Activated T-cell treated with anti-CD3 and anti-CD28 coated beads, Interleukin-2, amount 50 U/mL, for 4 hours (primary cell): ENCODE measurements around the gene ZSWIM3. TPM values are rescaled to one million over a fixed set of nuclear protein-coding genes. Genes with fewer than 3 reads are reported as not detected.

Source experiments
- ATAC-seq, 2 donors: fragments of 200-7000 bp; cut with Tn5 transposase; one replicate each; pipeline ENCODE4 v1.10.0; 2021
- DNase-seq: peaks from one replicate; pipeline ENCODE4 v3.0.0-alpha.2; 2020
- H3K27me3 Mint-ChIP-seq: one replicate; pipeline ENCODE4 v1.8.0; 2021; ENCODE audit warnings: low read depth, mixed read lengths
- H3K36me3 Mint-ChIP-seq: one replicate; pipeline ENCODE4 v1.8.0; 2022; ENCODE audit warnings: mixed read lengths; ENCODE audit not compliant: insufficient read depth
- H3K4me1 Mint-ChIP-seq: one replicate; pipeline ENCODE4 v1.8.0; 2021; ENCODE audit warnings: low read depth, mixed read lengths
- H3K4me3 Mint-ChIP-seq: one replicate; pipeline ENCODE4 v1.8.0; 2021; ENCODE audit warnings: mild to moderate bottlenecking, moderate library complexity, mixed read lengths
- H3K9me3 Mint-ChIP-seq: one replicate; pipeline ENCODE4 v1.8.0; 2021; ENCODE audit warnings: mixed read lengths
- total RNA-seq, 3 donors: library from RNA; stranded (reverse); gene quantifications; one replicate each; pipeline ENCODE4 v1.2.1, GENCODE V29; 2021

The ZSWIM3 gene
- total RNA-seq, 3 donors from 2014 or later, result 3.0 to 3.9 (median 3.3) TPM

DNA sequence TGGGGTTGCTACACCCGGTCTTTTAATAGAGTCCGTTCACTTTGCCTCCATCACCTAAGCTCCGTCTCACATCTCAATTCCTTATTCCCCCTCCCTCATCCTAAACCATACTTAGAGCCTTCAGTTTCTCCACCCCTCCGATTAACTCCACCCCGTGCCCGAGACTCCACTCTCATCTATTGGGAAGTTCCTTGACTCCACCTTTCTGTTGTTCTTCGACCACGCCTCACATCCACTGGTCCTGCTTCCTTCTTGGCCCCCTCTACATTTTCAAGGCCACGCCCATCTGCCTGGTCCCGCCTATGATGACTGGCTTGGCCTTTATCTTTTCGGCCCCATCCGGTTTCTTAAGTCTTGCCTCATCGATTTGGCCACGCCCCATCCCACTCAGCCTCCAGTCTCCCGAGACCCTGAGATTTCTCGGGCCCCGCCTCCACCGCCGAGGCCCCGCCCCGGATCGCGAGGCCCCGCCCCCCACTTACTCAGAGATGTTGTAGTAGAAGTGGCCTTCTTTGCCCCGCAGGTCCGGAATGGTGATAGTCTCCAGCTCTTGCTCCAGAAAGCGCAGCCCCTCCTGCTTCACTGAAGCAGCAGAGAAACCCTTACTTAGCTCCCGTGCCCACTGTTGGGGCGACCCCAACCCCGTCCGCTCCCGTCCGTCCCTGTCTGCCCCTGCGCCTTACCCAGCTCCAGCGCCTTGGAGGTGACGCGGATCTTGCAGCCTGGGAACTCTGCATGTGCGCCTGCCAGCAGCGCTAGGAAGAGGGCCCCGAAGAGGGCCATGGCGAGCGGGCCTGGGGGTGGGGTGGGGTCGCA, 53.5 kb downstream of the ZSWIM3 start:
- no peaks in the 10 kb centered on the region for H3K36me3 Mint-ChIP-seq
- peak overlapping the region; percentile 78 for H3K4me3 Mint-ChIP-seq

DNA sequence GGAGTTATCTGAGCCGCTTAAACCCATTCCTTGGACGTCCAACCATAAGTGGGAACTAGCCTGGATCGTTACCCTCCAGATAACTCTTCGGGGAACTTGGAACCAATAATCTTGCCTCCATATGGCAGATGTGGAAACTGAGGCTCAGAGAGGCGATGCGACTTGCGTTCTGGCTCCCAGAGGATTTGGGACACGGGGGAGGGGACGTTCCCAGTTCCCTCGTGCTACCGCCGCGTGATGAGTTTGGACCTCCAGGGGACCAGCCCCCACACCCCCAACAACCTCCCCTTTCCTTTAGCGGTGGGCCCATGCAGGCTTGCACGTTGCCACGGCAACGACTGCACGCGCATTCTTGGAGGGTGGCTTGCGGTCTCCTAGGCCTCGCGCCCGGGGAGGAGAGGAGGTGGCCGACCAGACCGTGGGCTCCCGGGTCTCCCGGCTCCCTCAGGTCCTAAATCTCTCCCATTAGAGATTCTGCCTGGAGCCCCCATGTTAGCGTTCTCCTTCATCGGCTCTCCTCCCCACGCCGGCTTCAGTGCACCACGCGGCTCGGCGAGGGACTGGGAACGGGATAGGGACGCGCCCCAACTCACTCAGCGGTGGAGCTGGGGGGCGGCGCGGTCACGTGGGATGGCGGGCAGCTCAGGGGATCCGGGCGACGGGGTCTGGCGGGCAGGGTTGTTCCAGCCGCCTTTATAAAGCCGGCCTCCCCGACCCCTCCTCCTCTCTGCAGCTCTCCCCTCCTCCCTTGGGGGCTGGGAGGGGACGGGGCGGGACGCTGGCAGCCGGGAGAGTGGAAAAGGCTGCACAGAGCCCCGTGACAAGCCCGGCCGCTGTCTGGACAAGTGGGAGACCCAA, 54.3 kb downstream of the ZSWIM3 start, which contains the start of gene PLTP:
PLTP (minus strand) TSS at position 670 of the 858 bp plus-strand sequence. CDS start 703 bp downstream, outside the sequence.
- no peak for DNase-seq
- no peak for ATAC-seq
- H3K4me1 Mint-ChIP-seq, result peaks cover 18% of the 10 kb centered on the region
- H3K9me3 Mint-ChIP-seq, result no peaks in the 10 kb centered on the region
- no peaks in the 10 kb centered on the region for H3K36me3 Mint-ChIP-seq
- H3K27me3 Mint-ChIP-seq, result peaks cover 14% of the 10 kb centered on the region
- peak within 1 kb of the TSS; percentile 78 for H3K4me3 Mint-ChIP-seq

More for the DNA sequence above, 53.5 kb downstream of the ZSWIM3 start:
- Mint-ChIP-seq H3K9me3 (no peaks in the 10 kb centered on the region), H3K4me1 (peaks cover 18% of the 10 kb centered on the region), H3K27me3 (peaks cover 9% of the 10 kb centered on the region)
- peak; percentile 87 for DNase-seq
- peak; percentile 92 to 93 for ATAC-seq

DNA sequence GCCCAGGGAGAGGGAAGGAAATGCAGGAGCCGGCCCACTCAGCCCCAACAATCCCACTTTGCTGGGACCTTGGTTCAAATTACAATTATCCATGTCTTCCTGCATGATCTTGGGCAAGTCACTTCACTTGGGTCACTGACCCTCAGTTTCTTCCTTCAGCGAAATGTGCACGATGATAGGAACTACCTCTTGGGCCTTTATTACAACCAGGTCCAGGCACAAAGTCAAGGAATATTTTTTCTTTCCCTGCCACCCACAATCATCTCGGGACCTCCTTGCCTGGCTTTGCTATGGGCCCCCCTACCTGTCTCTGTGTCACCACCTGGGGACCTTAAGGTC, 54.9 kb downstream of the ZSWIM3 start:
- Mint-ChIP-seq H3K4me3 (peak overlapping the region; percentile 40), H3K36me3 (no peaks in the 10 kb centered on the region), H3K9me3 (no peaks in the 10 kb centered on the region), H3K27me3 (peaks cover 14% of the 10 kb centered on the region), H3K4me1 (peaks cover 18% of the 10 kb centered on the region)
- DNase-seq (no peak), ATAC-seq (no peak)

DNA sequence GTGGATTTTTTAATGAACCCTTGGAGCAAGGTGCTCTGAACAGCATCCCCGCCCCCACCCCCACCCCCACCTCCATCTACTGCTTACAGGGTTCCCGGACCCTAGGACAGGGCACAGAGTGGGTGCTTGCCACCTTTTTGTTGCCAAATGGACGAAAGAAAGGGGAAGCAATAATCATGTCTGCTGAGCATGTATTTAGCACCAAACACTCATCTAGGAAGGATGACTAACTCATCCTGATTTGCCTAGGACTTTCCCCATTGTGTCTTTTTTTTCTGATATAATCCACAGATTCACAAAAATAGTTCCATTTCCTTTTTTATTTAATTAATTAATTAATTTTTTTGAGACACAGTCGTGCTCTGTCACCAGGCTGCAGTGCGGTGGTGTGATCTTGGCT, 55.7 kb downstream of the ZSWIM3 start:
- no peak overlapping the region for H3K4me3 Mint-ChIP-seq
- peaks cover 18% of the 10 kb centered on the region for H3K27me3 Mint-ChIP-seq
- ATAC-seq, result no peak
- no peak for DNase-seq
- no peaks in the 10 kb centered on the region for H3K9me3 Mint-ChIP-seq
- peaks cover 18% of the 10 kb centered on the region for H3K4me1 Mint-ChIP-seq
- H3K36me3 Mint-ChIP-seq, result no peaks in the 10 kb centered on the region

DNA sequence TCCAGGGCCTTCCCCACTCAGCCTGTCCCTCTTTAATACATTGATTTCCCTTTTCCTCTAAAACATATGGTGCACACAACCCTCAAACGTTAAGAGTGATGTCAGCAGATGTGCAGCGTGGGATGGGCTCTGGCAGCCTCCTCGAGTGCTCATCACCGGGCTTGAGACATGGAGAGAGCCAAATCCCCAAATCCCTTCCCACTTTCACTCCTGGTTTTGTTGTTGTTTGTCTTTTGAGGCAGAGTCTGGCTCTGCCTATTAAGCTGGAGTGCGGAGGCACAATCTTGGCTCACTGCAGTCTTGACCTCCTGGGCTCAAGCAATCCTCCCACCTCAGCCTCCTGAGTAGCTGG, 60.4 kb downstream of the ZSWIM3 start:
- no peak overlapping the region for H3K4me3 Mint-ChIP-seq
- H3K9me3 Mint-ChIP-seq, result no peaks in the 10 kb centered on the region
- DNase-seq, result no peak
- H3K4me1 Mint-ChIP-seq, result peaks cover 3% of the 10 kb centered on the region
- peaks cover 31% of the 10 kb centered on the region for H3K27me3 Mint-ChIP-seq
- ATAC-seq, result no peak
- H3K36me3 Mint-ChIP-seq, result no peaks in the 10 kb centered on the region

DNA sequence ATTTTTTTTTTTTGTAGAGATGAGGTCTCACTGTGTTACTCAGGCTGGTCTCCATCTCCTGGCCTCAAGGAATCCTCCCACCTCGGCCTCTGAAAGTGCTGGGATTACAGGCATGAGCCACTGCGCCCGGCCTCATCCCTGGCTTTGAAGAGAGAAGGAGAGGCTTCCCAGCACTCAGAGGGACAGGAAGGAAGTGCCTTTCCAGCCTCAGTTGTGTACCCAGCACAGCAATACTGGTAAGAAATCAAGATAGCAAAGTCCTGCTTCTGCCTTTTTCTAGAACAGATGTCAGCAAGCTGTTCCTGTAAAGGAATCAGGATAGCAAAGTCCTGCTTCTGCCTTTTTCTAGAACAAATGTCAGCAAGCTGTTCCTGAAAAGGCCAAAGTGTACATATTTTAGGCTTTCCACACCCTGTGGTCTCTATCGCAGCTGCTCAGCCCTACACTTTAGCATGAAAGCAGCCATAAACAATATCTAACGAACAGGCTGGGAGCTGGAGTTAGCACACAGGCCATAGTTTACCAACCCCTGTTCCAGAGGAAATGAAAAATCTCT, 60.8 kb downstream of the ZSWIM3 start:
- no peak overlapping the region for H3K4me3 Mint-ChIP-seq
- ATAC-seq, result no peak
- DNase-seq, result no peak

DNA sequence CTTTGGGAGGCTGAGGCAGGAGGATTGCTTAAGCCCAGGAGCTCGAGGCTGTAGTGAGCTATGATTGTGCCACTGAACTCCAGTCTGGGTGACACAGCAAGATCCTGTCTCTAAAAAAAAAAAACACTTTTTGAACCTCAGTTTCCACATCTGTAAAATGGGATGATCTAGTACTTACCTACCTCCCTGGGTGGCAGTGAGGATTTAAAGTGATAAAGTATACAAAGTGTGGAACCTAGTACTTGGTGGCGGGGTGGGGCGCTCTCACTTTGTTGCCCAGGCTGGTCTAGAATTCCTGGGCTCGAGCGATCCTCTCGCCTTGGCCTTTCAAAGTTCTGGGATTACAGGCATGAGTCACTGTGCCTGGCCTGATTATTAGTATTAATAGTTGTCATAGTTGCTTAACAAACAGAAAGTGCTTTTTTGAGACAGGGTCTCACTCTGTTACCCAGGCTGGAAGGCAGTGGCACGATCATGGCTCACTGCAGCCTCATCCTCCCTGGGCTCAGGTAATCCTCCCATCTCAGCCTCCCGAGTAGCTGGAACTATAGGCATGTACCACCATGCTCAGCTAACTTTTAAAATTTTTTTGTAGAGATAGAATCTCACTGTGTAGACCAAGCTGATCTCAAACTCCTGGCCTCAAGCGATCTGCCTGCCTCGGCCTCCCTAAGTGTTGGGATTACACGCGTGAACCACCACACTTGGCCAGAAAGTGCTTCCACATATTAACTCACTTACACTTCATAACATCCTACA, 61.5 kb downstream of the ZSWIM3 start:
- H3K4me1 Mint-ChIP-seq, result peaks cover 1% of the 10 kb centered on the region
- no peaks in the 10 kb centered on the region for H3K36me3 Mint-ChIP-seq
- DNase-seq (no peak), ATAC-seq (no peak)
- no peaks in the 10 kb centered on the region for H3K9me3 Mint-ChIP-seq
- H3K27me3 Mint-ChIP-seq, result peaks cover 29% of the 10 kb centered on the region
- no peak overlapping the region for H3K4me3 Mint-ChIP-seq

More for the DNA sequence above, 60.8 kb downstream of the ZSWIM3 start:
- Mint-ChIP-seq H3K27me3 (peaks cover 29% of the 10 kb centered on the region), H3K9me3 (no peaks in the 10 kb centered on the region), H3K36me3 (no peaks in the 10 kb centered on the region), H3K4me1 (peaks cover 1% of the 10 kb centered on the region)

DNA sequence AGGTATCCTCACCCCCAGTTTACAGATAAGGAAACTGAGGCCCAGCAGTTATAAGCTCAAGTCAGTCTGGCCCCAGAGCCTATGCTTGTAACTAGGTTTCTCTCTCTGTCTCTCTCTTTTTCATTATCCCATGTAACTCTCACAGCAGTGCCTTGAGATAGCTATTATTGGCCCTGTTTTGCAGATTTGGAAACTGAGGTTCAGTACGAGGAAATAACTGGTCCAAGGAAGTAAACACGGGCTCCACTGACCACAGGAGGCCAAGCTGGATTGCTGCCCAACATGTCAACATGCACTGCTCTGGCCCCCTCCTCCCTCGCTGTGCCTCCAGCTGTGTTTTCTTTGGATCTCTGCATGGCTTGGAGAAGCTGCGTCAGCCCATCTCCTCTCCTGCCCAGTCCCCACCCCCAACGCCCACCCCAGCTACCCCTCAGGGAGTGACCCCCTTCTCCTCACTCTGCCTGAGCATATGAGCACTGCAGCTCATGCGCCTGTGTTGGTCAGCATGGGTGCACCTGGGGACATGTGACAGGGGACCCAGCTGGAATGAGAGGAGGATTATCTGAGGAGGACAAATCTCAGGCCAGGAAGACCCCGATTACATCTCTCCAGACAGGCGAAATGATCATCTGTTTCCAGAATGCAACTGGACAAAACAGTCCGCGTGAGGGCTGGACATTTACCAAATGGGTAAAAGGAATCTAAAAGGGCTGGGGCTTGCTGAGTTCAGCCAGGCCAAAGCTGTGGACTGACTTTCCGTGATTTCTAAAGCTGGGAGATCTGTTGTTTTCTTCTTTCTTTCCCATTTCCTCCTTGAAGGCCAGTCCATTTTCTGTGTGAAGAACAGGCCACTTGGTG, 62.4 kb downstream of the ZSWIM3 start:
- Mint-ChIP-seq H3K4me1 (peaks cover 2% of the 10 kb centered on the region), H3K27me3 (peaks cover 26% of the 10 kb centered on the region), H3K4me3 (no peak overlapping the region), H3K9me3 (no peaks in the 10 kb centered on the region), H3K36me3 (no peaks in the 10 kb centered on the region)
- no peak for ATAC-seq
- no peak for DNase-seq

DNA sequence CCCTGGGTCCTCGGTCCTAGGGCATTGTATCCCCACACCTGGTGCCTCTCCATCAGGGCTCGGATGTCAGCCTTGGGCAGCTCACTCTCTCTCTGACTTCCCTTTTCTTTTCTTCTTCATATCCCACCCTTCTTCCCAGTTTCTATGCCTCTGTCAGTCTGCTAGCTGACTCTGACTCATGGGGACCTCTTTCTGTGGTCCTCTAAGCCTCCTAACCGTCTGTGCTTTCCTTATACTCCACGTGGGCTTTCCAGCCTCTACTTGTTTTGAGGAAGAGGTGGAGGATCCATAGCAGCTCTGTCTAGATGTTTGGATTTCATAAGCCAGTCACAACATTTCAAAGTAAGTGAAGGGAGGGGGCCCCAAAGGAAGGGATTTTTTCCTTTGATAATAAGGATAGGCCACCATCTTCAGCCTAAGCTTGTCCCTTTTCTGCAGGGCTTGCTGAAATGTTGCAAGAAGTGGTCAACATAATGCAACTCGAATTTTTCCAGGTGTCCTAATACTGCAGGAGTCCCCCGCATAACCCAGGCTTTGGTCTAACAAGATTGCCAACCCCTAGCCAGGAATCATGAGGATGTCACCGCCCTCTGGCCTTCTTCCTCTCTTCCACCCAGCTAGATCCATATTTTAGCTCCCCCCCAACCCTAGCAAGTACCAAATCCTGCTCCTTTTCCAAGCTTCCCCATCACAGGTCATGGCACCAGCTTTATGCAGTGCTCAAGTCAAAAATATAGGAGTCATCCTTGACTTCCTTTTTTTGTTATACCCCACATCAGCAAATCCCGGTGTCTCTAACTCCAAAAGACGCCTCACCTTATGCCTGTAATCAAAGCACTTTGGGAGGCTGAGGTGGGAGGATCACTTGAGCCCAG, 63.3 kb downstream of the ZSWIM3 start:
- H3K4me3 Mint-ChIP-seq, result no peak overlapping the region
- peaks cover 2% of the 10 kb centered on the region for H3K4me1 Mint-ChIP-seq
- no peaks in the 10 kb centered on the region for H3K36me3 Mint-ChIP-seq

DNA sequence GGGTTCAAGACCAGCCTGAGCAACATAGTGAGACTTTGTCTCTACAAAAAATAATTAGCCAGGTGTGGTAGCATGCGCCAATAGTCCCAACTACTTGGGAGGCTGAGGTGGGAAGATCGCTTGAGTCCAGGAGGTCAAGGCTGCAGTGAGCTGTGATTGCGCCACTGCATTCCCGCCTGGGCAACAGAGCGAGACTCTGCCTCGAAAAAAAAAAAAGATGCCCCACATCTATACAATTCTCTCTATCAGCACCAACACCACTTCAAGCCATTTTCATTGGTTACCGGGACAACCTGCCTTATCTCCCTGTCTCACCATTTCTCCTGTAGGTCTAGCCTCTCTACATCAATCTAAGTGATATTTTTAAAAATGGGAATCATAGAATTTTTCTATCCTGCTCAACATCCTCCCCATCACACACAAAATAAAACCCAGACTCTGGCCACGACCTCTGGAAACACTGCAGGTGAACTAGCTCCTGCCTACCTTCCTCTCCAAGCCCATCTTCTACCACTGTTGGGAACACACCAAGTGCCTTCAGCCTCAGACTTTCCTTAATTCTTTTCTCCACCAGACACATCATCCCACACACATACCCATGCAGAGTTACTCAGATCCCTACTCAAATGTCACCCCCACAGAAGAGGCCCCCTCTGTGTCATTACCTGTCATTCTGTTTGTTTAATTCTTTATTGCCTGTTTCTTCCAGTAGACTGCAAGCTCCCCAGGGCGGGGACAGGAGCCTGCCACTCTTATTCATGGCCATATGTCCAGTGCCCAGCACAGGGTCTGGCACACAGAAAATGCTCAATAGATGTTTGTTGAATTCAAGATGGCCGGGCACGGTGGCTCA, 64.1 kb downstream of the ZSWIM3 start:
- no peak overlapping the region for H3K4me3 Mint-ChIP-seq
- peaks cover 17% of the 10 kb centered on the region for H3K27me3 Mint-ChIP-seq
- no peaks in the 10 kb centered on the region for H3K36me3 Mint-ChIP-seq
- no peak for ATAC-seq
- H3K4me1 Mint-ChIP-seq, result peaks cover 2% of the 10 kb centered on the region
- no peak for DNase-seq
- no peaks in the 10 kb centered on the region for H3K9me3 Mint-ChIP-seq

More for the DNA sequence above, 63.3 kb downstream of the ZSWIM3 start:
- ATAC-seq, result no peak
- DNase-seq, result no peak
- peaks cover 24% of the 10 kb centered on the region for H3K27me3 Mint-ChIP-seq
- H3K9me3 Mint-ChIP-seq, result no peaks in the 10 kb centered on the region

DNA sequence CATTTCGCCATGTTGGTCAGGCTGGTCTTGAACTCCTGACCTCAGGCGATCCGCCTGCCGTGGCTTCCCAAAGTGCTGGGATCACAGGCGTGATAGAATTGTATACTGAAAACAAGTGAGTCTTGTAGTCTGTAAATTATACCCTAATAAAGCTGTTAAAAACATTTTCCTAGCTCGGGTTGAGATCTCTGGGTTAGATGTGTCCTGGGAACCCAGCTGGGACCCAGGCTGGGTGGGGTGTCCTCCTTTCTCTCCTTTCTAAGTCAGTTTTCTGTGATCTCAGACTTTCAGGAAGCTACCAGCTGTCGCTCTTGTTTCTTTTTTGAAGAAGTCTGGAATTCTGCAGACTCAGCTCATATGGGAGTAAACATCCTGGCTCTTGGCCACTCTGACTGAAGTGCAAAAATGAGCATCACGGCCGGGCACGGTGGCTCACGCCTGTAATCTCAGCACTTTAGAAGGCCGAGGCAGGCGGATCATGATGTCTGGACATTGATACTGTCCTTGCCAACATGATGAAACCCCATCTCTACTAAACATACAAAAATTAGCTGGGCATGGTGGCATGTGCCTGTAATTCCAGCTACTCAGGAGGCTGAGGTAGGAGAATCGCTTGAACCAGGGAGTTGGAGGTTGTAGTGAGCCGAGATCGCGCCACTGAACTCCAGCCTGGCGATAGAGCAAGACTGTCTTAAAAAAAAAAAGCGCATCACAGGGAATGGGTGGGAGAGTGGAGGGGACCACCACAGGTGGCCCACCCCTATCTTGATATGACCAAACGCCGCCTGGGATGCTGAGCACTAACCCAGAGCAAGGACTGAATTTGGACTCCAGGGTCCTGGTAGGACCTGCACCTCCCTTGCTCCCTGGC, 67.2 kb downstream of the ZSWIM3 start:
- no peak for ATAC-seq
- DNase-seq, result no peak
- Mint-ChIP-seq H3K4me1 (peaks cover 2% of the 10 kb centered on the region), H3K9me3 (no peaks in the 10 kb centered on the region), H3K4me3 (no peak overlapping the region), H3K27me3 (peaks cover 13% of the 10 kb centered on the region), H3K36me3 (no peaks in the 10 kb centered on the region)
